HG03342 (cell line): ENCODE data around the gene YTHDC2.
"Not testable (repeated sequence)": the region's sequence is repeated elsewhere in the genome, so short reads cannot be mapped to it uniquely, and the experiment has no call there.

Source experiments
- ATAC-seq: cut with Tn5 transposase; IDR thresholded peaks from one replicate; pipeline ENCODE4 v1.9.1; 2021; ENCODE audit warnings: mild to moderate bottlenecking, moderate library complexity; ENCODE audit not compliant: unreplicated experiment

YTHDC2 gene

DNA sequence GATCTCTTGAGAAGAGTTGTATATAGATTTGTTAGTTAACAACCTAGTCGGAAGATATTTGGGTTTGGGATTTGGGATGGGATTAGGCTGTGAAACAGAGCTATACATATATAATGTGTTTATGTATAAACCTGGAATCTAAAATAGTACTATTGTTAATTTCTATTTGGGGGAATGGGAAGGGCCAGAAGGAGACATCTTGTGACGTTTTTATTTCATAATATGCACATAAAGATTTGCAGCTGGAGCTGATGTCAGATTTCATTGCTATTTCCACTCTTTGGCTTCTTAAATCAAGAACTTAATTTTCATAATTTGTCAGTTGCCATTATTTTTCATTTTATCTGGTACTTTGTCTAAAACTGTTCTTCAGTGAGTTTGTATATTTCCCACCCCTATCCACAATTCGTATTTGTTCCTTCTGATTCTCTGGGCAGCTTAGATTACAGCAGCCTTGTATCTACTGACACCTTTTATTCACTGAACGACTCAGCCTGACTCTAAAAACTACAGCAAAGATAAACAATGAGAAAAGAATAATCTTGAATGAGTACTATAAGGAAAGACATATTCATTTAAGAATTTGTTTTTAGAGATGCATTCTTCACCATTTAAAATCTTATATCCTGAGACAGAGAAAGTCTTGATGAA is 86.9 kb downstream of the YTHDC2 start:
- no peak for ATAC-seq

DNA sequence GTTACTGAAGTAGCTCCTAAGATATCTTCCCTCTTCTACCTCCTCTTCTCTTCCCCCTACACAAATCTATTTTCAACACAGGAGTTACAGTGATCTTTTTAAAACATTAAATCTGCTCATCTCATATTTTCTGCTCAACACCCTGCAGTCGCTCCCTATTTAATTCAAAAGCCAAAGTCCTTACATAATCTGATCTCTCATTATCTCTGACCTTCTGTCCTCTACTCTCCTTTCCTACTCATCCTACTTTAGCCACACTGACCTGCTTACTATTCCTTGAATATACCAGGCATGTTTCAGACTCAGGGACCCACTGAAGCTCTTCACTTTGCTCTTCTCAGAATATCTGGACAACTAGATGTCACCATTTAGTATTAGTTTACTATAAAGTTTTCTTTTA is 87.9 kb downstream of the YTHDC2 start:
- no peak for ATAC-seq

DNA sequence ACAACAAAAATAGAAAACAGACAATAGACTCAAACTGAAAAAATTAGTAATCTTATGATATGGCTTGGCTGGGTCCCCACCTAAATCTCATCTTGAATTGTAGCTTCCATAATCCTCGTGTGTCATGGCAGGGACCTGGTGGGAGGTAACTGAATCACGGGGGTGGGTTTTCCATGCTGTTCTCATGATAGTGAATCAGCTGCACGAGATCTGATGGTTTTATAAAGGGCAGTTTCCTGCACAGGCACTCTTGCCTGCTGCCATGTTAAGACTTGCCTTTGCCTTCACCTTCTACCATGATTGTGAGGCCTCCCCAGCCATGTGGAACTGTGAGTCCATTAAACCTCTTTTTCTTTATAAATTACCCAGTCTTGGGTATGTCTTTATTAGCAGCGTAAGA is 89.8 kb downstream of the YTHDC2 start:
- ATAC-seq, result not testable (repeated sequence)

DNA sequence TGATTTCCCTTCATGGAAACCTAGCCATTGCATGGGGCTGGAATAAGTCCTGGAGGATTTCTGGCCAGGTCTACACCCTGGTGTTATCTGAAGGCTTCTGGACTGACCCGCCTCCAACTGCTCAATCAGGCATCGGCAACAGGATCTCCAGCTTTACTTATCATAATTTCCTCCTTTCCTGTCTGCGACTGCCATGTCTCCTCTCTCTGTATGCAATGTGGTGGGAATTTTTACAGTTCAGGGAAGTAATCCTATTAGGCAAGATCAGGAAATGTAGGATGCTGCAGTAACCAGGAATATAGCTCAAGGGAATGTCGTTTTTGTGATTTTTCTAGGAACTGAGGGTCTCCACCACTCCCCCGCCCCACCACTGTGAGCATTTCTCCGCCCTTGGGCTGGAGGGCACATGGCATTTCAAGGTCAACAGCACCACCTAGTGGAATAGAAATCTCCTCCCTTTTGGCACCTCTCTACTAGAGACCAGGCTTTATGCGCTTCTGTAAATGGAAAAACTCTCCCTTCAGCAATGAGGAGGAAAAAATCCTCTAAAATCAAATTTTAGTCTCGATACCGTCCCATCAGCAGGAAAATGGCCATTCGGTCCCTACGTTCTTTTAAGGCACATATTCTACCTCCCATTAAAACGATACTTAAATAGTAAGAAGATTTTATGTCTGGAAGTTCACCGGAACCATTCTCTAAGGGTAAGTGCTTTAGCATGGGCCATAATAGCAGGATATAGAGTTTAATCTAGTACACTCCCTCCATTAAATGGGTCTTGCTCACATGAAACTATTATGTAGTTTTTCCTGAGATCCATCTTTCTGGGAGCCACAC is 93.0 kb downstream of the YTHDC2 start:
- peak; percentile 86 for ATAC-seq

DNA sequence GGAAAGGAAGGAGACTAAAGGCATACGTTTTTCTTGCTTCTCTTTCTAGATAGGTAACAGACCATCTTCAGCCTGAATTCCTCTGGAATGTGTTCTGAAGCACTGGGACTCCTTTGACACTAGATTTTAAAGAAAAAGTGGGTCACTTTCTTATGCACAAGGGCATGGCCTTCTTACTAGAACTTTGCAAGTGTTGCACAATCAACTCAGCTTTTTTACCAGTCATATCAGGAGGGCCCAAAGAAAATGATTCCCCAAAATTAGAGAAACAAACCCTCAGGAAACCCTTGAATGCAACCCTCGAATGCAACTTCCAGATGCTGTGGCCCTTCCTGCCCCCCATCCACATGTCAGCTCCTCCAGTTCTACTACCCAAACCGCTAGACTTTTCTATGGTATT is 93.9 kb downstream of the YTHDC2 start:
- no peak for ATAC-seq

DNA sequence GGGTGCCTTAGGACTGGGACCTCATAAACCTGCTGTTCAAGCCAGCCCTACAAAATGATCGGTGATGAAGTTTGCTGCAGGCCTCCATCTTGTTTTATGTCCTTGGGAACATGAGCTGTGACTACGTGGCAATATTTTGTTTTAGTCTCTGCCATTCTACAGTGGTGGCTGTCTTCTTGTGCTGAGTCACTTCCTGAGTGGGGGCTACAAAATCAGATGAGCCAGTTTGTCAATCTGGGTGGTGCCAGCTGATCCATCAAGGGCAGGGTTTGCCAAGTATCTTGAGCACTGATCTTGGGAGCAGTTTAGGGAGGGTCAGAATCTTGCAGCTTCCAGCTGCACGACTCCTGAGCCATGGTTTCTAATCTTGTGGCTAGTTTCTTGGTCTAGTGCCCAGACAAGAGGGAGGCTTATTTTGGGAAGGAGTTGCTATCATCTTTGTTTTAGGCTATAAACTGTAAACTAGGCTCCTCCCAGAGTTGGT is 94.7 kb downstream of the YTHDC2 start:
- no peak for ATAC-seq

DNA sequence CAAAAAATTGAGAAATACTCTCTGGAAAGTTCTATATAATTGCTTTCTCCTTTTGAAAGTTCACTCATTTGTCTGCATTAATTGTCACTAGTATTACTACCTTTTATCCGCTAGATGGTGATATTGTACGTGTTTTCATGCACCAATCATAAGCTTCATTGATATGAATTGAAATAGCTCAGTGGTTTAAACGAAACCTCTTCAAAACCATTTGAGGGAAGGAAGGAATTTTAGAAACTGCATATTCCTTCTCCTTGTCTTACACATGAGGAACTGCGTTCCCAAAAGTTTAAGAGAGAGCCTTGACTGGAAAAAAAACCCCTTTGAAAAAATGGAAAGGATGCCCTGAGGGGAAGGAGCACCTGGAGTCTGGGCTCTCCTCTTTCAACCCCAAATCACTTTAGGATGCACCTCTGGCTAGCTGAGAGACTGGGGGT is 98.6 kb downstream of the YTHDC2 start:
- peak; percentile 86 for ATAC-seq

DNA sequence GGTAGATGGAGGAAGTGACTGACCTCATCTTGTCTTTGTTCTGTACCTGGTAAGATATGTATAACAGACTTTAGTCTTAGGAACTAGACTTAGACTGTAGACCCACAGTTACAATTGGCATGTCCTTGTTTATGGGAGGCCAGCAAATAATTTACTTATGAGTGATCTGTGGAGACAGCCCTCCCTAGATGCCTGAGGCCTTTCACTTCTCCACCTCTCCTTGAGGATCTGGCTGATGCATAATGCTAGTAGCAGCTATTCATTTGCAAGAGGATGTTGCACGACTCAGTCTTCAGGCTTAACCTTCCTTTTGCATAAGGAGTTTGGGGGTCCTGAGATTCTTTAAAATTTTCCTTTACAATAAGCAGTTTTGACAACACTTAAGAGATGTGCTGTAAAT is 100.7 kb downstream of the YTHDC2 start:
- ATAC-seq, result no peak

DNA sequence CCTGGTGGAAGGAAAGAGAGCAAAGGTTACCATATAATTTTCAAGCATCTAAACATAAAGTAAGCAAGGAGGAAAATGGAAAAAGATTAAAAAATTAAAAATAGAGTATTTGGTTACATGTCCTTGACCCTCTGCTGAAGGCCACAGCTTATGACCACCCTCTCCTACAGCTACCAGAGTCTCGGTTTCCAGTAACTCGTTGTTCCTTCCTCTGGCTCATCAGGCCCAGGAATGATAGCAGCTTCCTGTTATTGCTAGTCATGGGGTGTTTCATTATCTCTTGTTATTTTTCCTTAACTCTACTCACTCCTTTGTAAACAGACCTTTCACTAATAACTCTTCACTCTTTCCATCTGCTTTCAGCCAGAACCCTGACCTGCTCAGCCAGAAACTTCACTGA is 102.2 kb downstream of the YTHDC2 start:
- no peak for ATAC-seq

DNA sequence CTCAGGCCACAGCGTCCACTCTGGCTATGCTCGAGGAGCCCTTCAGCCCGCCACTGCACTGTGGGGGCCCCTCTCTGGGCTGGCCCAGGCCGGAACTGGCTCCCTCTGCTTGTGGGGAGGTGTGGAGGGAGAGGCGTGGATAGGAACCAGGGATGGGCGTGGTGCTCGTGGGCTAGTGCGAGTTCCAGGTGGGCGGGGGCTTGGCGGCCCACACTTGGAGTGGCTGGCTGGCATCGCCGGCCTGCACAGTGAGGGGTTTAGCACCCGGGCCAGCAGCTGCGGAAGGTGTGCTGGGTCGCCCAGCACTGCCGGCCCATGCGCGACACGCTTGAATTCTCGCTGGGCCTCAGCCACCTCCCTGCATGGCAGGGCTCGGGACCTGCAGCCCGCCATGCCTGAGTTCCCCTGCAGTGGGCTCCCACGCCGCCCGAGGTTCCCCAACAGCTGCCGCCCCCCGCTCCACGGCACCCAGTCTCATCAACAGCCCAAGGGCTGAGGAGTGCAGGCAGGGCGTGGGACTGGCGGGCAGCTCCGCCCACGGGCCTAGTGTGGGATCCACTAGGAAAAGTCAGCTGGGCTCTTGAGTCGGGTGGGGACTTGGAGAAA is 103.8 kb downstream of the YTHDC2 start:
- no peak for ATAC-seq

DNA sequence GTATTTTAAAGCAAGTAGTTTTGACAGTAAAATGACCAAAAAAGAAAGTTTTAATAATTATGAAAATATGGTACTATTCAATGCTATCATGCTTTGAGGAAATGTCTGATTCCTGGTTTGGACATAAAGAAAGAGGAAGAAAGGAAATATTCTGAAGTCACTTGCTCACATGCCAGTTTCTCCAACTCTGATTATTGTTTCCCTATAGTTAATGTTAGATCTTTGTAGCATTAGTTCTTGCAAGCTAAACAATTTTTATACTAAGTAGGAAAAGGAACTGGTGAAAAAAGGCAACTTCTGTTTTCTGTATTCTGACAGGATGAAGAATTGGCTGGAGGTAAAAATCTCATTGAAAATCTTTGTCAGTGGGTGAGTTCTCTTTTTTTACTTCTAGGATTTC is 119.5 kb downstream of the YTHDC2 start:
- no peak for ATAC-seq

DNA sequence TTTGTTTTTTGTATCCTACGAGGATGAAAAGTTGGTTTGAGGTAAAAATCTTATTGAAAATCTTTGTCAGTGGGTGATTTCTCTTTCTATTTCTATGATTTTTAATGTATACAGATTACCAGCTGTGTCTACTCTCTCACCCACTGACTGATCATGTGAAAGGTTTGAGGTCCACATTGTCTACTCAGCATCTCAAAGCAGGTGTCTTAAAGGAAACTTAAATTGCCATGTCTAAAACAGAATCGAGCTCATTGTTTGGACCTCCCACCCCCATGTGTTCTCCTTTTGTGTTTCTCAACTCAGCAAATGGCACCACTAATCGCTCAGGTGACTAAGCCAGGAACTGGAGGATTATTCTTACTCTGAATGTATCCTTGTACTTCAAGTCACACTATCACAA is 121.5 kb downstream of the YTHDC2 start:
- no peak for ATAC-seq

DNA sequence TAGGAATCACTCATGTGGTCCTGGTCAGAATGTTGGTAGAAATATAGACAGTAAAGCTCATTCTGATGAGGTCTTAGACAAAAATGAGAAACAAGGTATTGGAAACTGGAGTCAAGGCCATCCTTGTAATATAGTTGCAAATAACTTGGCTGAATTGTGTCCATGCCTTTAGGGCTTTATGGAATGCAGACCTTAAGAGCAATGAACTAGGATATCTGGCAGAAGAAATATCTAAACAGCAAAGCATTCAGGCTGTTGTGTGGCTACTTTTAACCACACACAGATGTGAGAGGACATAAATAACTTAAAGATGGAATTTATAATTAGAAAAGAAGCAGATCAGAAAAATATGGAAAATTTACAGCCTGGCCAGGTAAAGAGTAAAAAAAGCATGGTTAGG is 128.2 kb downstream of the YTHDC2 start:
- ATAC-seq, result no peak
